Measurements from ENCODE around the gene MGAT5B. TPM values are rescaled to one million over a fixed set of nuclear protein-coding genes. Genes with fewer than 3 reads are reported as not detected.

Gene MGAT5B
- total and polyA plus RNA-seq, 4 donors, result 0.28 to 0.67 (median 0.46) TPM

GRCh38 chr17:76923491-76923890, 55.3 kb downstream of the MGAT5B start:
- no peak for TF ChIP-seq CTCF (IDR thresholded peaks at IDR 0.05; ENCODE audit: control extremely low read depth, extremely low read depth)
- 83 to 90% methylated on average over 13 of the region's 13 CpGs for WGBS, 2 donors
- no peak overlapping the region for H3K4me3 ChIP-seq
- ATAC-seq (ENCODE audit: insufficient read depth, low FRiP score), result no peak
- H3K27ac ChIP-seq (ENCODE audit: low read depth in 1 of 2, low read length in 1 of 2), result no peak overlapping the region
- no peaks in the 10 kb centered on the region for H3K9me3 ChIP-seq (ENCODE audit: control insufficient read depth in 4 of 4, insufficient read depth in 3 of 4, low read length in 3 of 4)
- peaks cover 0 to 7% (median 0%) of the 10 kb centered on the region in 5 donors for H3K4me1 ChIP-seq (ENCODE audit: control insufficient read depth in 5 of 5, insufficient read depth in 5 of 5, low read length in 5 of 5)
- no peak for DNase-seq
- H3K36me3 ChIP-seq (ENCODE audit: control insufficient read depth in 4 of 4, insufficient read depth in 4 of 4, low read length in 4 of 4), result no peaks in the 10 kb centered on the region
- H3K27me3 ChIP-seq (ENCODE audit: control insufficient read depth in 3 of 3, insufficient read depth in 3 of 3, low read length in 2 of 3), result peaks cover 0 to 11% (median 0%) of the 10 kb centered on the region in 3 donors
- H3K9ac ChIP-seq (ENCODE audit: insufficient read depth in 1 of 2, low read length in 2 of 2), result no peak overlapping the region

DNA sequence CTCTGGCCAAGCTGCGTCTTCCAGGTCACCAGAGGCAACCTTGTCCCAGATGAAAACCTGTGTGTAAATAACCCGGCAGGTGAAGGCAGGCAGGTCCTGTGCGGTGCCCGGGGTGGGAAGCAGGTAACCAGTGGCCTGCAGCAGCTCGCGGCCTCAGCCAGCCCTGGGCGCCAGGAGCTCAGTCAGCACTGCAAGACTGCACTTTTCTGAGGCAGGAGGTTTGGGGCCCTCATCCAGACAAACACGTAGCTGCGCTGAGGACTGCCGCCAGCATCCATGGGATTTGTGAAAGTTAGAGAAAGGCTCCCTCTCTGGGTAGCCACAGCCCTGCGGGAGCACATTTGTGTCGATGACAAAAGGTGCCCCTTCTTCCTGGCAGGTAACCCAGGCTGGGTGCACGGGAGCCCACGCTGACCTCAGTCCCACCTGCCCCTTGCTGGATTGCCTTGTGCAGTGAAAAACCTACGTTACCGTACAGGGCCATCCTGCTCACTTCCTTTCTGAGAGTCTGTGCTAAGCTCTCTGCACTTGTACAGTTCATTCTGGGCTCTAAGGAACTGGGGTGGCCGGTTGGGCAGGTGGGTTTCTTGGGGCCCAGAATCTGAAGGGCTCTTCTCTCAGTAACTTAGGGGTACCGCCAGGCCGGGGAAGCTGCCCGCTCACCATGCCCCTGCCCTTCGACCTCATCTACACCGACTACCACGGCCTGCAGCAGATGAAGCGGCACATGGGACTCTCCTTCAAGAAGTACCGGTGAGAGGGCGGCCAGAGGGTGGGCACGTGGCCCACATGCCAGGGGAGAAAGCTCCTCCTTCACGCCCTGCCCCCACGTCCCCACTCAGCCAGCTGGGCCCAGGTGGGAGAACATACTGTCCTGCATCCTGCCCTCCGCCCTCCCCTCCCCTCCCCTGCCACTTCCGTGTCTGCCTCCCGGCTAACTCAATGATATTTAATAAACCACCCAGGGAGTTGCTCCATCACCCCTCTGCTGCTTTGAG, 56.4 kb downstream of the MGAT5B start:
- no peak overlapping the region for H3K4me3 ChIP-seq
- H3K27me3 ChIP-seq (ENCODE audit: control insufficient read depth in 3 of 3, insufficient read depth in 3 of 3, low read length in 2 of 3), result peaks cover 0 to 11% (median 0%) of the 10 kb centered on the region in 3 donors
- no peak overlapping the region for H3K27ac ChIP-seq (ENCODE audit: low read depth in 1 of 2, low read length in 1 of 2)
- 74 to 78% methylated on average over 29 to 32 of the region's 32 CpGs for WGBS, 2 donors
- TF ChIP-seq CTCF (IDR thresholded peaks at IDR 0.05; ENCODE audit: control extremely low read depth, extremely low read depth), result no peak
- H3K9ac ChIP-seq (ENCODE audit: insufficient read depth in 1 of 2, low read length in 2 of 2), result no peak overlapping the region
- no peaks in the 10 kb centered on the region for H3K9me3 ChIP-seq (ENCODE audit: control insufficient read depth in 4 of 4, insufficient read depth in 3 of 4, low read length in 3 of 4)
- H3K4me1 ChIP-seq (ENCODE audit: control insufficient read depth in 5 of 5, insufficient read depth in 5 of 5, low read length in 5 of 5), result peaks cover 0 to 7% (median 0%) of the 10 kb centered on the region in 5 donors
- DNase-seq (no peak), ATAC-seq (ENCODE audit: insufficient read depth, low FRiP score) (no peak)
- H3K36me3 ChIP-seq (ENCODE audit: control insufficient read depth in 4 of 4, insufficient read depth in 4 of 4, low read length in 4 of 4), result no peaks in the 10 kb centered on the region

DNA sequence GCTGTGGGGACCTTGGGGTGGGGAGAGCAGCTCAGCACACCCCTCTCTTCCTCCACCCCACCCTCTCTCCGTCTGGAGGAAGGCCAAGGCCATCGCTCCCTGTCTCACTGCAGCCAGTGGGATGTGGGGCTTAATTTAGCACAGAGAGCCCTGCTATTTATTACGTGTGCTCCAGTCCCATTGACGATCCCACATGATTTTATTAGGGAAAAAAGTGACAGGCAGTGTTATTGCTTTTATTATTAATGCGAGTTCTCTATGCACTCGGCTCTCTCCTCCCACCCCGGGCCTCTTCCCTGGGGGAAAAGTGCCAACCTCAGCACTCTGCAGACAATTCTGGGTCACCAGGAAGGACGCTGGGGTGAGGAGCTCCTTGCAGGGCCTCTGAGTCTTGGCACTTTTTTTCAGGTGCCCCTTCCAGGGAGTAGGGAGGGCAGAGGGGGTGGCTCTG, 57.3 kb downstream of the MGAT5B start:
- H3K27ac ChIP-seq (ENCODE audit: low read depth in 1 of 2, low read length in 1 of 2), result no peak overlapping the region
- TF ChIP-seq CTCF (IDR thresholded peaks at IDR 0.05; ENCODE audit: control extremely low read depth, extremely low read depth), result no peak
- H3K9ac ChIP-seq (ENCODE audit: insufficient read depth in 1 of 2, low read length in 2 of 2), result no peak overlapping the region
- peaks cover 0 to 7% (median 0%) of the 10 kb centered on the region in 5 donors for H3K4me1 ChIP-seq (ENCODE audit: control insufficient read depth in 5 of 5, insufficient read depth in 5 of 5, low read length in 5 of 5)
- no peaks in the 10 kb centered on the region for H3K9me3 ChIP-seq (ENCODE audit: control insufficient read depth in 4 of 4, insufficient read depth in 3 of 4, low read length in 3 of 4)
- H3K36me3 ChIP-seq (ENCODE audit: control insufficient read depth in 4 of 4, insufficient read depth in 4 of 4, low read length in 4 of 4), result no peaks in the 10 kb centered on the region
- ATAC-seq (ENCODE audit: insufficient read depth, low FRiP score) (no peak), DNase-seq (peak in 2 of 3 donors; percentile 34 to 35)
- H3K4me3 ChIP-seq, result no peak overlapping the region
- peaks cover 0 to 11% (median 0%) of the 10 kb centered on the region in 3 donors for H3K27me3 ChIP-seq (ENCODE audit: control insufficient read depth in 3 of 3, insufficient read depth in 3 of 3, low read length in 2 of 3)
- WGBS, 2 donors, result 25 to 47% methylated on average over 8 of the region's 8 CpGs
